ENCODE data around the gene YIPF2.

Gene YIPF2

GRCh38 chr19:10912619-10913018, 15.8 kb downstream of the YIPF2 start:
- no peak for DNase-seq (ENCODE audit: insufficient read length, low spot score)
- no peak for TF ChIP-seq POLR2A (IDR thresholded peaks at IDR 0.05; ENCODE audit: low read depth, low read length)
- no peak for FAIRE-seq

GRCh38 chr19:10911579-10912363, 16.7 kb downstream of the YIPF2 start:
- DNase-seq (ENCODE audit: insufficient read length, low spot score) (no peak), FAIRE-seq (no peak)
- TF ChIP-seq TAF1 (IDR thresholded peaks at IDR 0.05; ENCODE audit: low read depth, low read length) (no peak), SPI1 (IDR thresholded peaks at IDR 0.05; ENCODE audit: low read depth, low read length) (no peak), POU2F2 (IDR thresholded peaks at IDR 0.05; ENCODE audit: low read depth, low read length) (no peak), PAX5 (IDR thresholded peaks at IDR 0.05; ENCODE audit: insufficient read depth, low read length, severe bottlenecking) (no peak), POLR2A (IDR thresholded peaks at IDR 0.05; ENCODE audit: low read depth, low read length) (no peak), POLR2AphosphoS5 (IDR thresholded peaks at IDR 0.05; ENCODE audit: low read depth, low read length) (no peak)

GRCh38 chr19:10908380-10908960, 20.0 kb downstream of the YIPF2 start:
- DNase-seq (ENCODE audit: insufficient read length, low spot score) (no peak), FAIRE-seq (no peak)
- TF ChIP-seq POU2F2 (IDR thresholded peaks at IDR 0.05; ENCODE audit: low read depth, low read length) (no peak), SPI1 (IDR thresholded peaks at IDR 0.05; ENCODE audit: low read depth, low read length) (no peak), PAX5 (IDR thresholded peaks at IDR 0.05; ENCODE audit: insufficient read depth, low read length, severe bottlenecking) (no peak), POLR2AphosphoS5 (IDR thresholded peaks at IDR 0.05; ENCODE audit: low read depth, low read length) (no peak), POLR2A (IDR thresholded peaks at IDR 0.05; ENCODE audit: low read depth, low read length) (no peak), TAF1 (IDR thresholded peaks at IDR 0.05; ENCODE audit: low read depth, low read length) (no peak)

GRCh38 chr19:10907925-10908324, 20.5 kb downstream of the YIPF2 start:
- DNase-seq (ENCODE audit: insufficient read length, low spot score) (no peak), FAIRE-seq (no peak)
- TF ChIP-seq PAX5 (IDR thresholded peaks at IDR 0.05; ENCODE audit: insufficient read depth, low read length, severe bottlenecking), result no peak
- TF ChIP-seq TAF1 (IDR thresholded peaks at IDR 0.05; ENCODE audit: low read depth, low read length), result no peak
- no peak for TF ChIP-seq POLR2AphosphoS5 (IDR thresholded peaks at IDR 0.05; ENCODE audit: low read depth, low read length)
- no peak for TF ChIP-seq POU2F2 (IDR thresholded peaks at IDR 0.05; ENCODE audit: low read depth, low read length)
- TF ChIP-seq SPI1 (IDR thresholded peaks at IDR 0.05; ENCODE audit: low read depth, low read length), result no peak

- no peak for TF ChIP-seq PAX5 (IDR thresholded peaks at IDR 0.05; ENCODE audit: insufficient read depth, low read length, severe bottlenecking)
- TF ChIP-seq POU2F2 (IDR thresholded peaks at IDR 0.05; ENCODE audit: low read depth, low read length), result no peak
- no peak for TF ChIP-seq POLR2AphosphoS5 (IDR thresholded peaks at IDR 0.05; ENCODE audit: low read depth, low read length)
- no peak for TF ChIP-seq SPI1 (IDR thresholded peaks at IDR 0.05; ENCODE audit: low read depth, low read length)
- TF ChIP-seq POLR2A (IDR thresholded peaks at IDR 0.05; ENCODE audit: low read depth, low read length), result no peak
- DNase-seq (ENCODE audit: insufficient read length, low spot score) (no peak), FAIRE-seq (no peak)
Observed at GRCh38 chr19:10899151-10899653, 29.2 kb downstream of the YIPF2 start.

GRCh38 chr19:10898633-10899032, 29.8 kb downstream of the YIPF2 start:
- no peak for DNase-seq (ENCODE audit: insufficient read length, low spot score)
- no peak for TF ChIP-seq POLR2A (IDR thresholded peaks at IDR 0.05; ENCODE audit: low read depth, low read length)
- TF ChIP-seq POU2F2 (IDR thresholded peaks at IDR 0.05; ENCODE audit: low read depth, low read length), result no peak
- TF ChIP-seq POLR2AphosphoS5 (IDR thresholded peaks at IDR 0.05; ENCODE audit: low read depth, low read length), result no peak
- no peak for FAIRE-seq

- FAIRE-seq (no peak), DNase-seq (ENCODE audit: insufficient read length, low spot score) (no peak)
- TF ChIP-seq TAF1 (IDR thresholded peaks at IDR 0.05; ENCODE audit: low read depth, low read length), result no peak
- TF ChIP-seq PAX5 (IDR thresholded peaks at IDR 0.05; ENCODE audit: insufficient read depth, low read length, severe bottlenecking), result no peak
- TF ChIP-seq POLR2A (IDR thresholded peaks at IDR 0.05; ENCODE audit: low read depth, low read length), result no peak
- no peak for TF ChIP-seq POLR2AphosphoS5 (IDR thresholded peaks at IDR 0.05; ENCODE audit: low read depth, low read length)
- TF ChIP-seq SPI1 (IDR thresholded peaks at IDR 0.05; ENCODE audit: low read depth, low read length), result no peak
Observed at GRCh38 chr19:10896851-10897526, 31.4 kb downstream of the YIPF2 start.

- TF ChIP-seq SPI1 (IDR thresholded peaks at IDR 0.05; ENCODE audit: low read depth, low read length), result no peak
- DNase-seq (ENCODE audit: insufficient read length, low spot score) (no peak), FAIRE-seq (no peak)
Observed at GRCh38 chr19:10895920-10896319, 32.5 kb downstream of the YIPF2 start.

GRCh38 chr19:10895363-10895762, 33.1 kb downstream of the YIPF2 start:
- TF ChIP-seq TAF1 (IDR thresholded peaks at IDR 0.05; ENCODE audit: low read depth, low read length), result no peak
- no peak for TF ChIP-seq POLR2A (IDR thresholded peaks at IDR 0.05; ENCODE audit: low read depth, low read length)
- no peak for TF ChIP-seq POU2F2 (IDR thresholded peaks at IDR 0.05; ENCODE audit: low read depth, low read length)
- TF ChIP-seq POLR2AphosphoS5 (IDR thresholded peaks at IDR 0.05; ENCODE audit: low read depth, low read length), result no peak
- TF ChIP-seq SPI1 (IDR thresholded peaks at IDR 0.05; ENCODE audit: low read depth, low read length), result no peak
- TF ChIP-seq PAX5 (IDR thresholded peaks at IDR 0.05; ENCODE audit: insufficient read depth, low read length, severe bottlenecking), result no peak
- DNase-seq (ENCODE audit: insufficient read length, low spot score) (no peak), FAIRE-seq (no peak)

GRCh38 chr19:10894911-10895213, 33.6 kb downstream of the YIPF2 start:
- DNase-seq (ENCODE audit: insufficient read length, low spot score), result no peak
- no peak for TF ChIP-seq POU2F2 (IDR thresholded peaks at IDR 0.05; ENCODE audit: low read depth, low read length)
- TF ChIP-seq POLR2AphosphoS5 (IDR thresholded peaks at IDR 0.05; ENCODE audit: low read depth, low read length), result no peak
- TF ChIP-seq PAX5 (IDR thresholded peaks at IDR 0.05; ENCODE audit: insufficient read depth, low read length, severe bottlenecking), result no peak
- no peak for TF ChIP-seq TAF1 (IDR thresholded peaks at IDR 0.05; ENCODE audit: low read depth, low read length)
- no peak for TF ChIP-seq SPI1 (IDR thresholded peaks at IDR 0.05; ENCODE audit: low read depth, low read length)
- TF ChIP-seq POLR2A (IDR thresholded peaks at IDR 0.05; ENCODE audit: low read depth, low read length), result no peak
- no peak for FAIRE-seq
